HG02571 (cell line): ENCODE data around the gene ASB15.
"Not testable (repeated sequence)": the region's sequence is repeated elsewhere in the genome, so short reads cannot be mapped to it uniquely, and the experiment has no call there.

Source experiments
- ATAC-seq: cut with Tn5 transposase; IDR thresholded peaks from one replicate; pipeline ENCODE4 v1.9.1; 2021; ENCODE audit warnings: mild to moderate bottlenecking, moderate library complexity; ENCODE audit not compliant: unreplicated experiment

ASB15 gene

DNA sequence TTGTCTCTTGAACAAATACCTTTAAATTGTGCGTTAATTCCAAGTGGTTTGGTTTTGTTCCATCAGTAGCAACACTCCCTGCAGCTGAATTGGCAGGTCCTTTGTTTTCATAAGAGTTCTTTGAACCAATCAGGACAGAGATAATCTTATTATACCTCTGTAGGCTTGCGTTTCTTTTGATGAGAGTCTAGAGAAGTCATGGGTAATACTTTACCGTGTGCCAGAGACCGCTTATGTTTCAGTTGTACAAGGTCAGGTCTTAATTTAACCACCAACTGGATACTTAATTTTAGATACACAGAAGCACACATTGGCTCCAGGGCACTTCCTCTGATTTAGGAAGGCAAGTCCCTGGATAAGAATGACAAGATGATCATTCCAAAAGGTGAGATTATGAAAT is at the start of gene ASB15:
ASB15 (plus strand) TSS at position 292 of the 400 bp plus-strand sequence. CDS start 12,682 bp downstream, outside the sequence.
- no peak for ATAC-seq

DNA sequence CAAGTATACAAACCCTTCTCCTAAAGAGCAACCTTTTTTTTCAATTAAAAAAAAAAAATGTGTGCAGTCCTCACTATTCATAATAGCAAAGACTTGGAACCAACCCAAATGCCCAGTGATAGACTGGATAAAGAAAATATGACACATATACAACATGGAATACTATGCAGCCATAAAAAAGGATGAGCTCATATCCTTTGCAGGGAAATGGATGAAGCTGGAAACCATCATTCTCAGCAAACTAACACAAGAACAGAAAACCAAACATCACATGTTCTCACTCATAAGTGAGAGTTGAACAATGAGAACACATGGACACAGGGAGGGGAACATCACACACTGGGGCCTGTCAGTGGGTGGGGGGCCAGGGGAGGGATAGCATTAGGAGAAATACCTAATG is 49.5 kb upstream of the ASB15 start:
- not testable (repeated sequence) for ATAC-seq

- no peak for ATAC-seq
Measured at GRCh38 chr7:123552641-123553040, 49.0 kb upstream of the ASB15 start.

GRCh38 chr7:123553159-123553558 is 48.5 kb upstream of the ASB15 start:
- no peak for ATAC-seq

GRCh38 chr7:123555484-123555883 is 46.1 kb upstream of the ASB15 start:
- ATAC-seq = no peak

DNA sequence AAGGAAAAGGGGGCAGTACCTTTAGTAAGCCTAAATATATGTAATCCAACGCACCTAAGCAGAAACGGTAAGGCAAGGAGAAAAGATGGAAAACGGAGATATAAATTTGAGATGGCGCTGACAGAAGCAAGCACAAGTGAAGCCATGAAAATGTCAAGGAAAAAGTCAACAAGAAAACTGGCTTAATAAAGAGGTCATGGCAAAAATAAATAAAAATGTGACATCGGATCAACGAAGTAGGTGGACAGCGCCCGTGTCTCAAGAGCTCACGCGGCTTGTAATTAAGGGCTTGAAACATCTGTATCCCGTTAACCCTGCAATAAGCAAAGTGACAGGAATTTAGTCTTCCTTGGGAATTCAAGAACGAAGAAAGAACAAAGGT is 44.6 kb upstream of the ASB15 start:
- ATAC-seq = no peak

GRCh38 chr7:123557398-123558288 is 44.0 kb upstream of the ASB15 start, which contains the start of gene NDUFA5:
Gene NDUFA5 (minus strand): TSS chr7:123557818. CDS start chr7:123557795, 23 bp downstream.
- peak; percentile 99 for ATAC-seq

GRCh38 chr7:123558289-123558874 is 43.2 kb upstream of the ASB15 start:
- no peak for ATAC-seq

DNA sequence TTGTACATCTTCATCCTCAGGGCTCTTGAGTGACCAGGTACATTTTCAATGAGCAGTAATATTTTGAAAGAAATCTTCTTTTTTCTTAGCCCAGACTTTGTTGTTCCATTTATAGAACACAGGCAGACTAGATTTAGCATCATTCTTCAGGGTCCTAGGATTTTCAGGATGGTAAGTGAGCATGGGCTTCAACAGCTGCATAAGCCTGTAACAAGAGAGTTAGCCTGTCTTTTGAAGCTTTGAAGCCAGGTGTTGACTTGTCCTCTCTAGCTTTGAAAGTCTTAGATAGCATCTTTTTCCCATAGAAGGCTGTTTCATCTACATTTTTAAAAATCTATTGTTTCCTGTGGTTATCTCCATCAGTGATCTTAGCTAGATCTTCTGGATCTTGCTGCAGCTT is 39.5 kb upstream of the ASB15 start:
- no peak for ATAC-seq

- no peak for ATAC-seq
Measured at GRCh38 chr7:123569352-123570010, 32.1 kb upstream of the ASB15 start.

DNA sequence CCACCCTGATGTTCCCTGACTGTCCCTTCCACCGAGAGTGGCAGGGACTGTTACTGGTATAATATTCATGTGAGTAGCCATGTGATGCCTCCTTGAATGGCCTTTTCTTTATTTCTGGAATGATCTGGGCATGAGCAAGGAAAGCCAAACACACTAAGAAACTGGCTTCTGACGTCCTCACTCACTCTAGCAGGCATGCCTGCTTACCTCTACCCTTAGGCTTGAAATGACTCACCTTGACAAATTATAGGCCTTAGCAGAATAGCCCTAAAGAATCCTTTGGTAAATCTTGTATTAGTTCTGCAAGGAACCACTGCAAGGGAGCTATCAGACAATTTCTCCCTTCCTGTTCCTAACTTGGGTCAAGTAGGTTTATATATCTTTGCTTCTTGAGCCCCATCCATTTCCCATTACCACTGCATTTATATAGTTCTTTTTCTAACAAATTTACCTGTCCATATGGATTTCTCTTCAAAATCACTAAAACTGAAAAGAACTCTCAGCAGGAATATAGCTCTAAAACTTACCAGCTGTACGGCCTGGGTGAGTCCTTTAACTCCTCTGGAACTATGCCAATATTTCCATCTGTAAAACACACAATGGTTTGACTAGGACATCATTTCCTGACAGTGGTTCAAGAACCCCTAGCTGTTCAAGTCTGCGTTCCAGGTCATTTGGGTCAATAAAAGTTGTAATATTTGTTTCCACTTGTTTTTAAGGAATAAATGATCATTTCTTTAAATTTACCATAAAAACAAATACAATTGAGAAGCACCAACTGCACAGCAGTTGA is 31.0 kb upstream of the ASB15 start:
- no peak for ATAC-seq

DNA sequence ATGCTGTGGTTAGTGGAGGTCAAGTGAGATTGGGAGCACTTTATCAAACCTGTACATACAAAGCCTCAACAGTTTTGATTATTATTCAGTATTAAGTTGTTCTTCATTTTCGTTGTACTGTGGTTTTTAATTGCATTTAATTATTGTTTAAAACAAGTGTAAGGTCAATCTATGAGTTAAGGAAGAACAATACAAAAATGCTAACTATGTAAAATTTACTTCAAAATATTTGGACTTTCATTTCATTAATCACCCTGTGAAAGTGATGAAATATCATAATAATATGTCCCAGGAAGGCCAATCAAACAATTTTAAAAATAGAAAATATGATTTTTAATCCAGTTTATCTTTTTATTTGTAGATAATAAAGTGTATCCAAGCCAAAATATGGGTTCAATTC is 30.4 kb upstream of the ASB15 start:
- ATAC-seq = no peak

GRCh38 chr7:123571684-123572083 is 29.9 kb upstream of the ASB15 start:
- no peak for ATAC-seq

GRCh38 chr7:123573341-123573740 is 28.3 kb upstream of the ASB15 start:
- no peak for ATAC-seq

DNA sequence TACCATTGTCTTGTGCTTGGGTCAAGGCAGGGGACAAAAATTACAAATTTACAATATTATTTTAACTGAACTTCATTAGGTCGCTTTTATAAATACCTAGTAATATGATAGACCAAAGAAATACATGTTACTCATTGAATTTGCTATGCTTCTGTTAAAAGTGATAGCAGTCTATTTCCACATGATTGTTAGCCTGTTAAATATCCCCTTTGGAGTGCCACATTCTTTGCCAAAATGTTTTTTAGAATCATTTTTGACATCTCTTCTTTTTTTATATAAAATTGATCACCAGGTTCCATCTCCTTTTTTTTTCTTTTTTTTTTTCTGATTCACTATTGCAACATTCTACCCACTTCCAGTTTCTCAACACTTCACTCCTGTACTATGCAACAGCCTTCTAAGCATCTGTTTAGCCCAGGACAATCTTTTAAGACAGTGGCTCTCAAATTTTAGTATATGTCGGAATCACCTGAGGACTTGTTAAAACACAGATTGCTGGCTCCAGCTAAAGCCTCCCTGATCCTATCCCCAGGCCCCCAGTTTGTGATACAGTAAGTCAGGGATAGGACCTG is 27.6 kb upstream of the ASB15 start:
- ATAC-seq = no peak

- ATAC-seq = no peak
Measured at GRCh38 chr7:123579416-123579815, 22.2 kb upstream of the ASB15 start.

DNA sequence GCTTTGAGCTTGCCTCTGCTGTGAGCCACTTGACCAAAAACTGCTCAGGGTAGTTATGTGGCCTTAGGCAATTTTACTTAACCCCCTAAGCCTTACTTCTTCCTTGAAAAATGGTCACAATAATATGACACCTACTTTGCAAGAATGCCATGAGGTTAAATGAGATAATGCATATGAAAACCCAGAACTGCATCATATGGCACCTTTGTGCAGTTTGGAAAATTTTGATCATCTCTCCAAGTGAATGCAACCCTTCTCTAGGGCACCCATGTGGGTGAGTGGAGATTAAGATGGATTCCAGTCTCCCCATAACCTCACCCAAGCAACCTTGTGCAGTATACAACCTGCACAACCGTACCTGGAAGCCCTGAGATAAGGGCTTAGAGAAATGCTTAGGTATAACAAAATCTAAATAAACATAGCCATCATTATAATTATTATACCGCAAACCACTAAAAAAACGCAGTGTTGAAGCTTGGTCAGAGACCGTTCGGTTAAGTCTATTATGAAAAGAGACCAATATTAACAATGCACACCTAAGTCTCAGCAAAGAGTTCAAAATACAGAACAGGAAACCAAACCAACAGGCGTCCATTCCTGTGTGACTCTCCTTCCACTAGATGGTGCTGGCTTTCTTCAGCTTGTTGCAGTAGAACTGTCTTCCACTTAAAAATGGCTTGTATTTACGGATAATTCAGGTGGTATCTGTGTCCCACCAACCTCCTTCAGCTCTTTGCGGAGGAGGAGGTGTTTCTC is 21.0 kb upstream of the ASB15 start:
- ATAC-seq = peak; percentile 61

GRCh38 chr7:123581162-123581459 is 20.5 kb upstream of the ASB15 start:
- ATAC-seq = no peak

DNA sequence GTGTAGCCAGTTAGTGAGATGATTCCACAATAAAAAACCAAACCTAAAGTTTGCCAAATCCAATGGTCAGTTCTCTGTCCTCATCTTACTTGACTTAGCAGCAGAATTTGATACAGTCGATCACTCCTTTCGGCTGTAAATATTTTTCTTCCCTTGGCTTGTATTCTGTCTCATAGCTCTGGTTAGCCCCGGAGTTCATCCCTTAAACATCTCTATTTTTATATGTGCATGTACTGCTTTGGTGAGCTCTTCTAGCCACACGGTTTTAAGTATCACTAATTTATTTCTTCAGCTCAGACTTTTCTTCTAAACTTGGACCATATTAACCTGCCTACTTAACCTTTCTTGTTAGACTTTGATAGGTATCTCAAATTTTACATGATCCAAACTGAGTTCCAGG is 17.8 kb upstream of the ASB15 start:
- no peak for ATAC-seq

- no peak for ATAC-seq
Measured at GRCh38 chr7:123588376-123588775, 13.2 kb upstream of the ASB15 start.
